ENCODE measurements around the gene AKT2.

The AKT2 gene

DNA sequence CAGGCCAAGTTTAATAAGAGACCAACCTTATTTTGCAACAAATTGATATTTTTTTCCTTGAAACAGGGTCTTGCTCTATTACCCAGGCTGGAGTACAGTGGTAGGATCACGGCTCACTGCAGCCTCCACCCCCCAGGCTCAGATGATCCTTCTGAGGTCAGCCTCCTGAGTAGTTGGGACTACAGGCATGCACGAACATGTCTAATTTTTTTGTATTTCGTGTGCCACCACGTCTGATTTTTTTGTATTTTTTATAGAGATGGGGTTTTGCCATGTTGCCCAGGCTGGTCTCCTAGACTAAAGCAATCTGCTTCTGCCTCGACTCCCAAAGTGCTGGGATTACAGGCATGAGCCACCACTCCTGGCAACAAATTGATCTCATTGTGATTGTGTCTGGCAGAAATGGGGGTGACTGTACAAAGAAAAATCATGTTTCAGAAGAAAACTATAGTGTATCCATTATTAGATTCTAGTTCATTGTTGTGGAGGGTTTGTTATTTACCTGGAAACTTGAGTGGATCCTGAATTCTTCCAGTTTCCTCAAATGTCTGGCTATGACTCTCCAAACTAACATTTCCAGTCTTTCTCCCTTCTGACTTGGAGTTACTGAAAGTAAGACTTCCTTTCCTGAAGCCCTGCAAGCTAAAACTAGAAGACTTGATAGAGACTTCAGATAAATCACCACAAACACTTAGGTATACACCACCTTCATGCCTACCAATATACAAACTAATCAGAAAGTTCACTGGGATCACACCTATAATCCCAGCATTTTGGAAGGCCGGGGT, 17.3 kb upstream of the AKT2 start:
- no peak overlapping the region for H4K12ac ChIP-seq (ENCODE audit: low read depth, low read length)
- H2BK120ac ChIP-seq (ENCODE audit: insufficient read depth, low read length, poor library complexity), result peak overlapping the region; percentile 93
- peak overlapping the region; percentile 71 for H4K91ac ChIP-seq (ENCODE audit: low read depth, low read length)
- no peaks in the 10 kb centered on the region for H3K27me3 ChIP-seq (ENCODE audit: insufficient read depth, low read length)
- H3K27ac ChIP-seq (ENCODE audit: low read depth, low read length), result peak overlapping the region; percentile 50
- no peak overlapping the region for H3K4me2 ChIP-seq (ENCODE audit: low read length)
- H4K8ac ChIP-seq (ENCODE audit: low read depth, low read length), result peak overlapping the region; percentile 80
- no peaks in the 10 kb centered on the region for H3K9me3 ChIP-seq (ENCODE audit: insufficient read depth, low read depth, low read length)
- DNase-seq, result no peak
- no peaks in the 10 kb centered on the region for H3K36me3 ChIP-seq (ENCODE audit: control insufficient read depth in 1 of 2, insufficient read depth in 2 of 2, low read length in 2 of 2)
- H3K4me3 ChIP-seq (ENCODE audit: low read depth, low read length), result no peak overlapping the region
- peak overlapping the region; percentile 79 for H3K14ac ChIP-seq (ENCODE audit: low read length)
- peak overlapping the region; percentile 97 for H2BK5ac ChIP-seq (ENCODE audit: low read depth, low read length, poor library complexity)
- H3K4me1 ChIP-seq (ENCODE audit: control insufficient read depth in 1 of 2, insufficient read depth in 2 of 2, low read length in 2 of 2), result peaks cover 4 to 5% of the 10 kb centered on the region in 2 experiments
- H3K23ac ChIP-seq (ENCODE audit: low read length), result no peak overlapping the region
- no peak overlapping the region for H2AFZ ChIP-seq (ENCODE audit: insufficient read depth, low read length, poor library complexity)
- peak overlapping the region; percentile 75 for H3K4ac ChIP-seq (ENCODE audit: low read depth, low read length)
- H2AK5ac ChIP-seq (ENCODE audit: low read length), result no peak overlapping the region
- peaks cover 1% of the 10 kb centered on the region for H3K79me1 ChIP-seq (ENCODE audit: low read length)
- no peak overlapping the region for H3K9ac ChIP-seq (ENCODE audit: low read length)
- no peaks in the 10 kb centered on the region for H3K79me2 ChIP-seq (ENCODE audit: control insufficient read depth, insufficient read depth, low read length, poor library complexity)
- H2BK12ac ChIP-seq (ENCODE audit: low read length), result peak overlapping the region; percentile 53
- H3K18ac ChIP-seq (ENCODE audit: low read length), result no peak overlapping the region
- no CpG with 5 or more reads among the region's 6 CpGs for WGBS (ENCODE audit: extremely low coverage, insufficient coverage, insufficient read length)

DNA sequence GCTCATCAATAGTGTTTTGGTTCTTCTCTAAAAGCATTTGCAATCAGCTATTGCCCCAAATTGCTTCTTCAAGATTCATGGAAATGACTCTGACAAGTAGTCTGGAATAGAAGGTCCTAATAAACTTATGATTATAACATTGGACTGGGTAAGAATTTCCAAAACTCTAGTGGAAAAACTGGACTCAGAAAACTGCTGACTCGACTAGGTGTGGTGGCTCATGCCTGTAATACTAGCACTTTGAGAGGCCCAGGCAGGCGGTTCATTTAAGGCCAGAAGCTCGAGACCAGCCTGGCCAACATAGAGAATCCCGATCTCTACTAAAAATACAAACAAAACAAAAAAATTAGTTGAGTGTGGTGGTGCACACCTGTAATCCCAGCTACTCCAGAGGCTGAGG, 15.5 kb upstream of the AKT2 start:
- H3K4me3 ChIP-seq (ENCODE audit: low read depth, low read length), result no peak overlapping the region
- H3K4me1 ChIP-seq (ENCODE audit: control insufficient read depth in 1 of 2, insufficient read depth in 2 of 2, low read length in 2 of 2), result peaks cover 4 to 5% of the 10 kb centered on the region in 2 experiments
- no peaks in the 10 kb centered on the region for H3K79me2 ChIP-seq (ENCODE audit: control insufficient read depth, insufficient read depth, low read length, poor library complexity)
- no peak overlapping the region for H2AFZ ChIP-seq (ENCODE audit: insufficient read depth, low read length, poor library complexity)
- no peak overlapping the region for H3K14ac ChIP-seq (ENCODE audit: low read length)
- no peak overlapping the region for H2BK12ac ChIP-seq (ENCODE audit: low read length)
- no peaks in the 10 kb centered on the region for H3K27me3 ChIP-seq (ENCODE audit: insufficient read depth, low read length)
- H4K91ac ChIP-seq (ENCODE audit: low read depth, low read length), result no peak overlapping the region
- peak overlapping the region; percentile 56 for H2BK5ac ChIP-seq (ENCODE audit: low read depth, low read length, poor library complexity)
- no peak overlapping the region for H3K4ac ChIP-seq (ENCODE audit: low read depth, low read length)
- no peak overlapping the region for H3K27ac ChIP-seq (ENCODE audit: low read depth, low read length)
- WGBS (ENCODE audit: extremely low coverage, insufficient coverage, insufficient read length), result no CpG with 5 or more reads among the region's 4 CpGs
- H3K9ac ChIP-seq (ENCODE audit: low read length), result no peak overlapping the region
- peaks cover 1% of the 10 kb centered on the region for H3K79me1 ChIP-seq (ENCODE audit: low read length)
- H2BK120ac ChIP-seq (ENCODE audit: insufficient read depth, low read length, poor library complexity), result no peak overlapping the region
- no peak overlapping the region for H4K12ac ChIP-seq (ENCODE audit: low read depth, low read length)
- no peak overlapping the region for H3K4me2 ChIP-seq (ENCODE audit: low read length)
- no peak overlapping the region for H4K8ac ChIP-seq (ENCODE audit: low read depth, low read length)
- no peak overlapping the region for H3K18ac ChIP-seq (ENCODE audit: low read length)
- no peak overlapping the region for H2AK5ac ChIP-seq (ENCODE audit: low read length)
- no peaks in the 10 kb centered on the region for H3K36me3 ChIP-seq (ENCODE audit: control insufficient read depth in 1 of 2, insufficient read depth in 2 of 2, low read length in 2 of 2)
- no peak overlapping the region for H3K23ac ChIP-seq (ENCODE audit: low read length)
- no peak for DNase-seq
- H3K9me3 ChIP-seq (ENCODE audit: insufficient read depth, low read depth, low read length), result no peaks in the 10 kb centered on the region

DNA sequence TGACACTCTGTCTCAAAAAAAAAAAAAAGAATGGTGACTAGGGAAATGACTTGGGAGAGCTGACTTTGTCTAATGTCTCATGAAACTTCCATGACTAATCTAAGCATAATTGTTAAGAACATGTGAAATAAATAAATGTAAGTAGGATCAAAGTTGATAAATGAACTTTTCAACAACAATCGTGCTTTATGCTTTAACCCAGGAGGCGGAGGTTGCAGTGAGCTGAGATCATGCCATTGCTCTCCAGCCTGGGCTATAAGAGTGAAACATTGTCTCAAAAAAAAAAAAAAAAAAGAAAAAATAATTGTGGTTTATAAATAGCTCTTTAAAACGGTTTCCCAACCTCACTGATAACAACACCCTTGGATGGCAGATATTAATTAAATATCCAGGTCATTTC, 12.9 kb upstream of the AKT2 start:
- no peak overlapping the region for H3K18ac ChIP-seq (ENCODE audit: low read length)
- H4K91ac ChIP-seq (ENCODE audit: low read depth, low read length), result no peak overlapping the region
- H3K9me3 ChIP-seq (ENCODE audit: insufficient read depth, low read depth, low read length), result no peaks in the 10 kb centered on the region
- H2BK12ac ChIP-seq (ENCODE audit: low read length), result no peak overlapping the region
- H4K8ac ChIP-seq (ENCODE audit: low read depth, low read length), result no peak overlapping the region
- H2AFZ ChIP-seq (ENCODE audit: insufficient read depth, low read length, poor library complexity), result no peak overlapping the region
- WGBS (ENCODE audit: extremely low coverage, insufficient coverage, insufficient read length), result no CpG with 5 or more reads among the region's 3 CpGs
- peaks cover 4 to 5% of the 10 kb centered on the region in 2 experiments for H3K4me1 ChIP-seq (ENCODE audit: control insufficient read depth in 1 of 2, insufficient read depth in 2 of 2, low read length in 2 of 2)
- no peak overlapping the region for H2BK120ac ChIP-seq (ENCODE audit: insufficient read depth, low read length, poor library complexity)
- no peak for DNase-seq
- H3K4me3 ChIP-seq (ENCODE audit: low read depth, low read length), result no peak overlapping the region
- no peak overlapping the region for H3K27ac ChIP-seq (ENCODE audit: low read depth, low read length)
- no peaks in the 10 kb centered on the region for H3K36me3 ChIP-seq (ENCODE audit: control insufficient read depth in 1 of 2, insufficient read depth in 2 of 2, low read length in 2 of 2)
- no peaks in the 10 kb centered on the region for H3K27me3 ChIP-seq (ENCODE audit: insufficient read depth, low read length)
- H3K23ac ChIP-seq (ENCODE audit: low read length), result no peak overlapping the region
- no peak overlapping the region for H3K4me2 ChIP-seq (ENCODE audit: low read length)
- H2BK5ac ChIP-seq (ENCODE audit: low read depth, low read length, poor library complexity), result no peak overlapping the region
- no peaks in the 10 kb centered on the region for H3K79me2 ChIP-seq (ENCODE audit: control insufficient read depth, insufficient read depth, low read length, poor library complexity)
- H3K4ac ChIP-seq (ENCODE audit: low read depth, low read length), result no peak overlapping the region
- no peak overlapping the region for H4K12ac ChIP-seq (ENCODE audit: low read depth, low read length)
- H3K9ac ChIP-seq (ENCODE audit: low read length), result no peak overlapping the region
- H3K14ac ChIP-seq (ENCODE audit: low read length), result no peak overlapping the region
- no peak overlapping the region for H2AK5ac ChIP-seq (ENCODE audit: low read length)
- H3K79me1 ChIP-seq (ENCODE audit: low read length), result peaks cover 1% of the 10 kb centered on the region

DNA sequence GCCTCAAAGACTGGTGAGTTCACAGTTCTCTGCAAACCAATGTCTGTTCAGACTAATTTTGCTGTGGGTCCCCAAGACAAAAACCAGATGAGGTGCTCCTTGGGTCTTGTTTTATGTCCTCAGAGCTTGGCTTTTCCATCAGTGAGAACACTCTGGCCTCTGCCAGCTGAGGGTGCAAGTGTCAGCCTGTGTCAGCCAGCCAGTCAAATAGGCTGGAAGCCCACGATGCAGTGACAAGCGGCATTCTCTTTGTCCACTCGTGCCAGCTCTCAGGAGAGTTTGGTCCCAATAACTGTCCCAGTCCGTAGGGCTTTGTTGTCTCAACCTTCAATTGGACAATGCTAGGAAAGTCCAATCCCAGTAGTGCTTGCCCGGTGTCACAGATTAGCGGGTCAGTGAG, 9.4 kb upstream of the AKT2 start:
- Histone ChIP-seq H4K12ac (ENCODE audit: low read depth, low read length) (no peak overlapping the region), H3K9me3 (ENCODE audit: insufficient read depth, low read depth, low read length) (no peaks in the 10 kb centered on the region), H4K8ac (ENCODE audit: low read depth, low read length) (no peak overlapping the region), H3K4ac (ENCODE audit: low read depth, low read length) (no peak overlapping the region), H2AFZ (ENCODE audit: insufficient read depth, low read length, poor library complexity) (no peak overlapping the region), H4K91ac (ENCODE audit: low read depth, low read length) (no peak overlapping the region), H3K23ac (ENCODE audit: low read length) (no peak overlapping the region), H3K27ac (ENCODE audit: low read depth, low read length) (no peak overlapping the region), H2AK5ac (ENCODE audit: low read length) (no peak overlapping the region), H3K9ac (ENCODE audit: low read length) (peak overlapping the region; percentile 25), H3K14ac (ENCODE audit: low read length) (no peak overlapping the region), H3K79me2 (ENCODE audit: control insufficient read depth, insufficient read depth, low read length, poor library complexity) (no peaks in the 10 kb centered on the region), H2BK5ac (ENCODE audit: low read depth, low read length, poor library complexity) (no peak overlapping the region), H2BK12ac (ENCODE audit: low read length) (no peak overlapping the region), H3K36me3 (ENCODE audit: control insufficient read depth in 1 of 2, insufficient read depth in 2 of 2, low read length in 2 of 2) (no peaks in the 10 kb centered on the region), H3K79me1 (ENCODE audit: low read length) (no peaks in the 10 kb centered on the region), H3K18ac (ENCODE audit: low read length) (no peak overlapping the region), H3K4me3 (ENCODE audit: low read depth, low read length) (no peak overlapping the region), H3K27me3 (ENCODE audit: insufficient read depth, low read length) (no peaks in the 10 kb centered on the region), H3K4me1 (ENCODE audit: control insufficient read depth in 1 of 2, insufficient read depth in 2 of 2, low read length in 2 of 2) (no peaks in the 10 kb centered on the region), H2BK120ac (ENCODE audit: insufficient read depth, low read length, poor library complexity) (no peak overlapping the region), H3K4me2 (ENCODE audit: low read length) (no peak overlapping the region)
- WGBS (ENCODE audit: extremely low coverage, insufficient coverage, insufficient read length), result no CpG with 5 or more reads among the region's 6 CpGs
- no peak for DNase-seq

Data from trophoblast cell (in vitro differentiated cells and primary cell).